ENCODE results near the gene COL23A1.

- no peak for TF ChIP-seq CTCF (IDR thresholded peaks at IDR 0.05)
- no peak for TF ChIP-seq POLR2A (IDR thresholded peaks at IDR 0.05)
These were observed 106.6 kb downstream of the COL23A1 start for GRCh38 chr5:178483620-178484019.

Measured in lower leg skin (tissue), 3 donors.